A549 (cell line): ENCODE results near the gene UBIAD1. TPM values are rescaled to one million over a fixed set of nuclear protein-coding genes. Genes with fewer than 3 reads are reported as not detected.

Source experiments
- ATAC-seq, 2 experiments: fragments of 200-7000 bp in 1 of 2; fragments of >200 bp in 1 of 2; cut with Nextera tagmentation in 1 of 2; cut with Tn5 transposase in 1 of 2; 3 replicates each; pipeline versions ENCODE4 v1.8.0 to v1.9.1; 2018 to 2020; ENCODE audit warnings: mild to moderate bottlenecking in 1 of 2, moderate library complexity in 1 of 2
- CTCF ChIA-PET: fragments of 300-600 bp; sonication (Branson Sonifier 250); formaldehyde crosslinking; extraction: SDS; loops from one replicate; lab custom pipeline; 2021; ENCODE audit warnings: antibody characterized with exemption, inconsistent platforms; lab: Yijun Ruan, JAX
- POLR2A ChIA-PET: fragments of 350-600 bp; formaldehyde crosslinking; extraction: SDS; loops from one replicate; lab custom pipeline; 2021; ENCODE audit warnings: antibody characterized with exemption, inconsistent platforms; lab: Yijun Ruan, JAX
- DNase-seq, 2 experiments: peaks; one replicate each; pipeline versions ENCODE4 v3.0.0 to v3.0.0-alpha.2; 2011 to 2016; ENCODE audit warnings: low read depth in 1 of 2, low spot score in 1 of 2
- FAIRE-seq: peaks from 2 replicates; lab custom pipeline; 2011; peaks lifted over from hg19 to GRCh38; lab: Jason Lieb, UNC
- H3K27ac ChIP-seq, 2 experiments: fragments of >200 bp; sonication (Bioruptor Twin); formaldehyde crosslinking; 3 replicates each; pipeline ENCODE4 v1.5.1; 2016 to 2017
- H3K4me1 ChIP-seq: fragments of >200 bp; sonication (Bioruptor Twin); formaldehyde crosslinking; 3 replicates; pipeline ENCODE4 v1.6.1; 2016
- H3K4me2 ChIP-seq: fragments of >200 bp; sonication (Bioruptor Twin); formaldehyde crosslinking; 3 replicates; pipeline ENCODE4 v1.6.1; 2016
- H3K4me3 ChIP-seq: fragments of >200 bp; sonication (Bioruptor Twin); formaldehyde crosslinking; 3 replicates; pipeline ENCODE4 v1.5.1; 2016
- H3K9me3 ChIP-seq: fragments of >200 bp; sonication (Bioruptor Twin); formaldehyde crosslinking; 3 replicates; pipeline ENCODE4 v1.6.1; 2016
- CBX2 ChIP-seq: fragments of 200-600 bp; sonication (generic); IDR thresholded peaks from 2 replicates; pipeline ENCODE4 v1.6.1; 2016; ENCODE audit warnings: low read depth, mild to moderate bottlenecking, borderline replicate concordance
- CBX8 ChIP-seq: fragments of 200-600 bp; sonication (generic); IDR thresholded peaks from 2 replicates; pipeline ENCODE4 v1.6.1; 2016
- CEBPB ChIP-seq, 2 experiments: fragments of >200 bp in 1 of 2; sonication (Bioruptor Twin) in 1 of 2; formaldehyde crosslinking in 1 of 2; IDR thresholded peaks; 2 replicates each; pipeline ENCODE4 v1.6.1; 2012 to 2016
- CHD4 ChIP-seq: fragments of 200-600 bp; sonication (generic); IDR thresholded peaks from 2 replicates; pipeline ENCODE4 v1.6.1; 2016; ENCODE audit warnings: antibody characterized with exemption, mild to moderate bottlenecking, borderline replicate concordance
- EHF ChIP-seq: fragments of 250-450 bp; sonication (Bioruptor Pico); IDR thresholded peaks from 2 replicates; pipeline ENCODE4 v1.5.0; 2020; ENCODE audit warnings: mild to moderate bottlenecking
- EHMT2 ChIP-seq: fragments of 200-600 bp; sonication (generic); IDR thresholded peaks from 2 replicates; pipeline ENCODE4 v1.6.1; 2016; ENCODE audit warnings: antibody characterized with exemption, low read depth, mild to moderate bottlenecking, moderate library complexity
- EP300 ChIP-seq, 2 experiments: fragments of >200 bp; sonication (Bioruptor Twin); formaldehyde crosslinking; IDR thresholded peaks; 2 replicates in 1 of 2; 3 replicates in 1 of 2; pipeline ENCODE4 v1.6.1; 2016 to 2017
- ESRRA ChIP-seq: fragments of 150-350 bp; IDR thresholded peaks from 2 replicates; pipeline ENCODE4 v1.6.1; 2014; ENCODE audit warnings: mild to moderate bottlenecking, low read length, borderline replicate concordance
- HEYL ChIP-seq: fragments of 250-450 bp; sonication (Bioruptor Pico); IDR thresholded peaks from 2 replicates; pipeline ENCODE4 v1.8.0; 2021; ENCODE audit warnings: mild to moderate bottlenecking, moderate library complexity
- HOXA7 ChIP-seq: fragments of 250-450 bp; sonication (Bioruptor Pico); IDR thresholded peaks from 2 replicates; pipeline ENCODE4 v1.5.0; 2020; ENCODE audit warnings: mild to moderate bottlenecking, moderate library complexity
- JUNB ChIP-seq: fragments of >200 bp; sonication (Bioruptor Twin); formaldehyde crosslinking; IDR thresholded peaks from 2 replicates; pipeline ENCODE4 v1.6.1; 2016
- MAZ ChIP-seq: fragments of 150-350 bp; IDR thresholded peaks from 2 replicates; pipeline ENCODE4 v1.6.1; 2014; ENCODE audit warnings: antibody characterized with exemption, low read depth, low read length, borderline replicate concordance
- NPAS2 ChIP-seq: fragments of 250-450 bp; sonication (Bioruptor Pico); IDR thresholded peaks from 2 replicates; pipeline ENCODE4 v1.8.0; 2022; ENCODE audit warnings: mild to moderate bottlenecking, moderate library complexity, borderline replicate concordance
- NR3C1 ChIP-seq: fragments of >200 bp; sonication (Bioruptor Twin); formaldehyde crosslinking; IDR thresholded peaks from 3 replicates; pipeline ENCODE4 v1.6.1; 2017
- PBX3 ChIP-seq: IDR thresholded peaks from 2 replicates; pipeline ENCODE4 v1.6.1; 2012
- POLR2AphosphoS2 ChIP-seq: conservative IDR thresholded peaks from 2 replicates; pipeline ENCODE4 v1.6.1; 2012; ENCODE audit warnings: low read length, improper control_type of control experiment, inconsistent platforms
- RARB ChIP-seq: fragments of 250-450 bp; sonication (Bioruptor Pico); IDR thresholded peaks from 2 replicates; pipeline ENCODE4 v1.8.0; 2021; ENCODE audit warnings: mild to moderate bottlenecking, moderate library complexity
- RCOR1 ChIP-seq: fragments of 150-350 bp; IDR thresholded peaks from 2 replicates; pipeline ENCODE4 v1.6.1; 2014; ENCODE audit warnings: antibody characterized with exemption, low read length, low read depth
- REST ChIP-seq: fragments of 200-600 bp; sonication (generic); IDR thresholded peaks from 2 replicates; pipeline ENCODE4 v1.6.1; 2016; ENCODE audit warnings: antibody characterized with exemption, mild to moderate bottlenecking, moderate library complexity
- SREBF2 ChIP-seq: fragments of 450-650 bp; IDR thresholded peaks from 2 replicates; pipeline ENCODE4 v1.6.1; 2014; ENCODE audit warnings: mild to moderate bottlenecking, moderate library complexity
- ZFP36 ChIP-seq: fragments of 450-650 bp; IDR thresholded peaks from 2 replicates; pipeline ENCODE4 v1.6.1; 2014; ENCODE audit warnings: borderline replicate concordance; ENCODE audit not compliant: partially characterized antibody
- ZNF302 ChIP-seq: fragments of 250-450 bp; sonication (Bioruptor Pico); IDR thresholded peaks from 2 replicates; pipeline ENCODE4 v1.9.0; 2021; ENCODE audit warnings: inconsistent platforms, mild to moderate bottlenecking, moderate library complexity
- WGBS: methylation state at CpG from one replicate; pipeline ENCODE4 v1.1.6; 2017; ENCODE audit errors: missing lambda C conversion rate; 5-methylcytosine and 5-hydroxymethylcytosine counted together
- polyA plus RNA-seq, 4 experiments: library from polyadenylated mRNA; depleted of rRNA in 3 of 4; stranded (reverse); fragments of >200 nt; fragmentation: RNase III in 1 of 4; extraction: RNeasy Plus Mini Kit Qiagen cat#74134 plus additional on column Dnase treatment in 1 of 4; gene quantifications; 2 replicates in 3 of 4; 3 replicates in 1 of 4; pipeline ENCODE4 v1.2.3, GENCODE V29; 2011 to 2017
- TF ChIP-seq, protein P1 (sequence below): IDR thresholded peaks from 2 replicates; pipeline ENCODE4 v1.6.1; 2012

Gene UBIAD1
- polyA plus RNA-seq, 2 of the 4 experiments (the other 2 are of a cell fraction), result 9.9 to 14.9 TPM

- CTCF ChIA-PET, result interaction anchor here (0.5 to 4.0 kb wide), 4 partner anchors 98 to 1243 kb away, joined by 3 to 22 read pairs (median 4); no protein-coding TSS in a partner anchor
- H3K4me1 ChIP-seq, result no peaks in the 10 kb centered on the region
- POLR2A ChIA-PET, result no interaction called here
- FAIRE-seq (no peak), DNase-seq (no peak), ATAC-seq (no peak)
- no peak overlapping the region for H3K4me3 ChIP-seq
- H3K27ac ChIP-seq, result no peak overlapping the region
- H3K9me3 ChIP-seq, result no peaks in the 10 kb centered on the region
- TF ChIP-seq EHF (CRISPR knock-in tag), result no peak
- no peak for TF ChIP-seq PBX3
- TF ChIP-seq HOXA7, result no peak
- TF ChIP-seq NR3C1, result no peak
- no peak for TF ChIP-seq CHD4
- TF ChIP-seq REST, result no peak
- no peak for TF ChIP-seq SREBF2
- no peak for TF ChIP-seq ZFP36
- TF ChIP-seq JUNB, result no peak
- no peak for TF ChIP-seq RARB (CRISPR knock-in tag)
- 49% methylated on average over 5 of the region's 7 CpGs for WGBS
- no peak overlapping the region for H3K4me2 ChIP-seq
Observed at GRCh38 chr1:11333631-11334030, 60.6 kb downstream of the UBIAD1 start.

DNA sequence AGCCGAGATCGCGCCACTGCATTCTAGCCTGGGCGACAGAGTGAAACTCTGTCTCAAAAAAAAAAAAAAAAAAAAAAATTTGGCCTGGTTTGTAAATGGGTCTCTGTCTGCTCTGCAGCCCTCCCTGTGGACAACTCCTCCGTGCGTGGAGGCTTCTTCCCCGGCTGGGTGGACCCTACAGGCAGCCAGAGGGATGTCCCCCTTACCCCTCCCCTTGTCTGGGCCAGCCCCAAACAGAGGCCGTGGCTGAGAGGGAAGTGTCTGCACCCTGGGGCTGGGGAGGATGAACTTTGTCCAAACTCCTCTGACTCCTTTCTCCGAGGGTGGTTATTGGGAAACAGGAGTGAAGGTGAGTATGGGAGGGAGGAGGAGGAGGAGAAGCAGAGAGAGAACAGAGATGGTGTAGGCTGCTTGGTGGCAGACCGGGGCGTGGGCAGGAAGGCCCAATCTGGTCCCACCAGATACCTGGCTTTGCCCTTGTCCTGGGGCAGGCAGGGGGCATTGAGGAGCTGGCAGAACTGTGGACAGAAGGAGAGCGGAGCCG is 61.3 kb downstream of the UBIAD1 start:
- no peak for ATAC-seq
- H3K4me2 ChIP-seq, result no peak overlapping the region
- CTCF ChIA-PET, result interaction anchor here (0.5 to 4.0 kb wide), 5 partner anchors 11 to 1244 kb away, joined by 3 to 22 read pairs (median 3); no protein-coding TSS in a partner anchor
- TF ChIP-seq CEBPB (IDR thresholded peaks at IDR 0.05) (no peak), ESRRA (no peak), CBX2 (no peak), SREBF2 (no peak), EHMT2 (no peak), NPAS2 (CRISPR knock-in tag) (no peak), RCOR1 (no peak), EP300 (IDR thresholded peaks at IDR 0.05) (no peak), HEYL (no peak), MAZ (no peak), CBX8 (no peak), CHD4 (no peak), POLR2AphosphoS2 (no peak), HOXA7 (no peak), ZFP36 (no peak), ZNF302 (CRISPR knock-in tag) (no peak)
- TF ChIP-seq, protein P1, sequence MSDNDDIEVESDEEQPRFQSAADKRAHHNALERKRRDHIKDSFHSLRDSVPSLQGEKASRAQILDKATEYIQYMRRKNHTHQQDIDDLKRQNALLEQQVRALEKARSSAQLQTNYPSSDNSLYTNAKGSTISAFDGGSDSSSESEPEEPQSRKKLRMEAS, result no peak
- no peak overlapping the region for H3K27ac ChIP-seq
- POLR2A ChIA-PET, result no interaction called here
- 69% methylated on average over 13 of the region's 13 CpGs for WGBS
- no peaks in the 10 kb centered on the region for H3K9me3 ChIP-seq
- no peak for FAIRE-seq
- no peaks in the 10 kb centered on the region for H3K4me1 ChIP-seq
- no peak overlapping the region for H3K4me3 ChIP-seq
- DNase-seq, result no peak
